GM23248 (cell line): ENCODE results near the gene NDUFS7. TPM values are rescaled to one million over a fixed set of nuclear protein-coding genes. Genes with fewer than 3 reads are reported as not detected.

Source experiments
- DNase-seq: peaks from one replicate; pipeline ENCODE4 v3.0.0-alpha.2; 2015
- H2AFZ ChIP-seq: fragments of 200-600 bp; sonication (generic); 2 replicates; pipeline ENCODE4 v1.6.1; 2016; ENCODE audit warnings: antibody characterized with exemption
- H3F3A ChIP-seq: fragments of 200-600 bp; sonication (generic); 2 replicates; pipeline ENCODE4 v1.6.1; 2016; ENCODE audit warnings: mild to moderate bottlenecking, antibody characterized with exemption, mixed run types; ENCODE audit not compliant: insufficient read depth
- H3K27ac ChIP-seq: fragments of 200-600 bp; sonication (generic); 2 replicates; pipeline ENCODE4 v1.5.1; 2016; ENCODE audit warnings: mild to moderate bottlenecking
- H3K27me3 ChIP-seq: fragments of 200-600 bp; sonication (generic); replicated peaks from 2 replicates; pipeline ENCODE4 v1.6.1; 2016; ENCODE audit warnings: mild to moderate bottlenecking; ENCODE audit not compliant: insufficient read depth
- H3K36me3 ChIP-seq: fragments of 200-600 bp; sonication (generic); 2 replicates; pipeline ENCODE4 v1.6.1; 2016; ENCODE audit warnings: low read depth, mild to moderate bottlenecking
- H3K4me1 ChIP-seq: fragments of 200-600 bp; sonication (generic); 2 replicates; pipeline ENCODE4 v1.6.1; 2016; ENCODE audit warnings: mild to moderate bottlenecking; ENCODE audit not compliant: insufficient read depth
- H3K4me2 ChIP-seq: fragments of 200-600 bp; sonication (generic); one replicate; pipeline ENCODE4 v1.6.1; 2016; ENCODE audit warnings: mild to moderate bottlenecking; ENCODE audit not compliant: unreplicated experiment
- H3K4me3 ChIP-seq: fragments of 200-600 bp; sonication (generic); 2 replicates; pipeline ENCODE4 v1.5.1; 2016; ENCODE audit warnings: mild to moderate bottlenecking
- H3K79me2 ChIP-seq: fragments of 200-600 bp; sonication (generic); 2 replicates; pipeline ENCODE4 v1.6.1; 2016; ENCODE audit warnings: mild to moderate bottlenecking; ENCODE audit not compliant: insufficient read depth
- H3K9ac ChIP-seq: fragments of 200-600 bp; sonication (generic); 2 replicates; pipeline ENCODE4 v1.6.1; 2016; ENCODE audit warnings: mild to moderate bottlenecking
- H3K9me2 ChIP-seq: fragments of 200-600 bp; sonication (generic); 2 replicates; pipeline ENCODE4 v1.6.1; 2016; ENCODE audit warnings: mixed run types, mild to moderate bottlenecking, moderate library complexity; ENCODE audit not compliant: insufficient read depth
- H3K9me3 ChIP-seq: fragments of 200-600 bp; sonication (generic); one replicate; pipeline ENCODE4 v1.6.1; 2017; ENCODE audit warnings: low read depth
- H4K20me1 ChIP-seq: fragments of 200-600 bp; sonication (generic); 2 replicates; pipeline ENCODE4 v1.6.0; 2016; ENCODE audit not compliant: insufficient read depth
- EZH2 ChIP-seq: fragments of 200-600 bp; sonication (generic); IDR thresholded peaks from 2 replicates; pipeline ENCODE4 v1.6.1; 2018; ENCODE audit warnings: antibody characterized with exemption, mild to moderate bottlenecking; ENCODE audit not compliant: insufficient read depth, poor library complexity, severe bottlenecking
- EZH2phosphoT487 ChIP-seq: fragments of 200-600 bp; sonication (generic); IDR thresholded peaks from 2 replicates; pipeline ENCODE4 v1.6.1; 2018; ENCODE audit warnings: antibody characterized with exemption, moderate library complexity, mild to moderate bottlenecking, low read depth; ENCODE audit not compliant: insufficient read depth
- WGBS, 2 experiments: methylation state at CpG; one replicate each; pipeline ENCODE4 v1.1.6; 2015 to 2017; ENCODE audit warnings: low lambda C conversion rate in 2 of 2, low coverage in 1 of 2; ENCODE audit errors: missing lambda C conversion rate in 2 of 2; 5-methylcytosine and 5-hydroxymethylcytosine counted together
- in situ Hi-C: fragments of 300-500 bp; cut with MboI; formaldehyde crosslinking; loops from 2 replicates; pipeline ENCODE4 v1.15.0; 2020
- polyA plus RNA-seq: library from polyadenylated mRNA; unstranded; fragments of >200 nt; fragmentation: Nextera tagmentation; extraction: Ambion mirVana; gene quantifications from 2 replicates; pipeline ENCODE4 v1.2.1, GENCODE V29; 2016
- total RNA-seq: library from RNA; depleted of rRNA; stranded (reverse); fragments of >200 nt; shearing (Covaris generic); gene quantifications from 2 replicates; pipeline ENCODE4 v1.2.3, GENCODE V29; 2014

Gene NDUFS7
- total and polyA plus RNA-seq, 2 experiments from 2014 or later: 67.1 to 173 TPM

DNA sequence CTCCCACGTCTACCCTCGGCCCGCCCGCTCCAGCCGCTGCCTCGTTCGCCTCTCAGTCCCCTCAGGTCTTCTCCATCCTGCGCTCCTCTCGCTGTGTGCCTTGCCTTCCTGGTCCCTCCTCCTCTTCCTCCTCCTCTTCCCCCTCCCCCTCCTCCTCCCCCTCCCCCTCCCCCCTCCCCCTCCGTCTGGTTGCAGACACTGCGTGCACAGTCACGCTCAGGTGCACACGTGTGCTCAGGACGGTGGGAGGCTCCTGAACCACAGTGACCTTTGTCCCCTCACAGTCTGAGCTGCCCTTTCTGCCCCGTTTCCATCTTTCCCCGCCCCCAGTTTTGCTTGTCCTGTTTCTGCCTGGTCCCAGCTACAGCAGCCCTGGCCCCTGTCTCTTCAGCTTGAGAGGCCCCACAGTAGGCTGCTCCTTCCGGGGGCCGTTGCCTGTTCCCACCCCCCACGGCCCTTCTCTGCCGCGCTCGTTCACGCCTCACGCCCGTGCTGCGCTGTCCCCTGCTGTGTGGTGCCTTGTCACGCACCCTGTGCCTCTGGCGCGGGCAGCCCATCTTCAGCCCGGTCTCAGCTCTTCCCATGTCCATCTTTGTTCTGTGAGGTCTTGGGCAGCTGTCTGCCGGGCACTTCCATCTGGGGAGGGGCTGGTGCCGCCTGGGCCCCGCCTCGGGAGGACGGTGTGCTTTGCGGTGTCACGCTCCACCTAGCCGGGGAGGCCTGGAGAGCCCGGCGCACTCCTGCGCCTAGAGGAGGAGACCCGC lies 40.7 kb downstream of the NDUFS7 start:
- H3F3A ChIP-seq: no peaks in the 10 kb centered on the region
- no peak overlapping the region for H3K4me3 ChIP-seq
- H2AFZ ChIP-seq: no peak overlapping the region
- in situ Hi-C loops: no loop called here
- H3K9me3 ChIP-seq: no peaks in the 10 kb centered on the region
- no peak for DNase-seq
- H3K36me3 ChIP-seq: peaks cover 20% of the 10 kb centered on the region; the same call in 1 of the 2 replicates
- H3K4me1 ChIP-seq: no peaks in the 10 kb centered on the region
- no peak overlapping the region for H3K9ac ChIP-seq
- 84 to 88% methylated on average over 27 to 42 of the region's 42 CpGs for WGBS, 2 experiments
- no peak overlapping the region for H3K27ac ChIP-seq
- TF ChIP-seq EZH2phosphoT487 (no peak), EZH2 (no peak)
- no peaks in the 10 kb centered on the region for H4K20me1 ChIP-seq
- H3K9me2 ChIP-seq: no peaks in the 10 kb centered on the region
- H3K4me2 ChIP-seq: no peak overlapping the region
- no peaks in the 10 kb centered on the region for H3K27me3 ChIP-seq
- H3K79me2 ChIP-seq: peaks cover 97% of the 10 kb centered on the region

- no peak overlapping the region for H3K4me2 ChIP-seq
- DNase-seq: no peak
- no peak overlapping the region for H3K27ac ChIP-seq
- TF ChIP-seq EZH2 (no peak), EZH2phosphoT487 (no peak)
- H4K20me1 ChIP-seq: no peaks in the 10 kb centered on the region
- H3K4me3 ChIP-seq: no peak overlapping the region
- peaks cover 20% of the 10 kb centered on the region; the same call in 1 of the 2 replicates for H3K36me3 ChIP-seq
- no peaks in the 10 kb centered on the region for H3K27me3 ChIP-seq
- no peak overlapping the region for H3K9ac ChIP-seq
- WGBS, 2 experiments: 88% methylated on average over 33 of the region's 33 CpGs
- H3K9me3 ChIP-seq: no peaks in the 10 kb centered on the region
- H2AFZ ChIP-seq: no peak overlapping the region
- H3K4me1 ChIP-seq: no peaks in the 10 kb centered on the region
- no peaks in the 10 kb centered on the region for H3K9me2 ChIP-seq
- peaks cover 94% of the 10 kb centered on the region for H3K79me2 ChIP-seq
- no peaks in the 10 kb centered on the region for H3F3A ChIP-seq
- in situ Hi-C loops: no loop called here
Measured at GRCh38 chr19:1425102-1425837, 41.6 kb downstream of the NDUFS7 start.

- H3K36me3 ChIP-seq: peaks cover 20% of the 10 kb centered on the region; the same call in 1 of the 2 replicates
- peaks cover 92% of the 10 kb centered on the region for H3K79me2 ChIP-seq
- 90 to 93% methylated on average over 12 to 13 of the region's 14 CpGs for WGBS, 2 experiments
Measured at GRCh38 chr19:1425902-1426301, 42.2 kb downstream of the NDUFS7 start.

DNA sequence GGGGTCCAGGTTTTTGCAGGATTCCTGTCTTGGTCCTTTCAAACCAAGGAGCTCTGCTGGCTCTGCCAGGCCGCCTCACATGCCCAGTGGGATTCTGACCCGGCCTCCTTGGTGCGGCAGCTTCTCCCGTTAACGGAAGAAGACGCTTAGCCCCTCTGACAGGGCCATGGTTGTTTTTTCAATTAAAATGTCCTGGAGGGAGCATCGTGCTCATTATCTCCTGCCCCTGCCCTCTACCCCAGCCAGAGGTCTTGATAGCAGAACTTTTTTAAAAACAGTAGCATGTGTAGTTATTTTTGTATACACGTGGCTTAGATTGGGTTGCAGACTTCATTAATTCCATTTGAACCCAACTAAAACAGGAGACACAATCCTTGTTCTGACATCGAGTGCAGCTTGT lies 43.0 kb downstream of the NDUFS7 start:
- WGBS, 2 experiments: 82 to 87% methylated on average over 9 of the region's 9 CpGs
- TF ChIP-seq EZH2phosphoT487 (no peak), EZH2 (no peak)
- H3K36me3 ChIP-seq: peaks cover 20% of the 10 kb centered on the region; the same call in 1 of the 2 replicates
- H3K9me2 ChIP-seq: no peaks in the 10 kb centered on the region
- H3K9me3 ChIP-seq: no peaks in the 10 kb centered on the region
- H3K27me3 ChIP-seq: no peaks in the 10 kb centered on the region
- H2AFZ ChIP-seq: no peak overlapping the region
- H3K4me3 ChIP-seq: no peak overlapping the region
- no peaks in the 10 kb centered on the region for H3F3A ChIP-seq
- H3K4me2 ChIP-seq: no peak overlapping the region
- no peak overlapping the region for H3K27ac ChIP-seq
- DNase-seq: no peak
- H4K20me1 ChIP-seq: no peaks in the 10 kb centered on the region
- peaks cover 89% of the 10 kb centered on the region for H3K79me2 ChIP-seq
- in situ Hi-C loops: no loop called here
- no peaks in the 10 kb centered on the region for H3K4me1 ChIP-seq
- H3K9ac ChIP-seq: no peak overlapping the region

More at GRCh38 chr19:1425902-1426301, 42.2 kb downstream of the NDUFS7 start:
- H3K9me3 ChIP-seq: no peaks in the 10 kb centered on the region
- no peaks in the 10 kb centered on the region for H3F3A ChIP-seq
- no peak overlapping the region for H3K4me3 ChIP-seq
- H3K9me2 ChIP-seq: no peaks in the 10 kb centered on the region
- no peak overlapping the region for H3K4me2 ChIP-seq
- in situ Hi-C loops: no loop called here
- H3K4me1 ChIP-seq: no peaks in the 10 kb centered on the region
- no peaks in the 10 kb centered on the region for H4K20me1 ChIP-seq
- H3K9ac ChIP-seq: no peak overlapping the region
- no peak for DNase-seq
- no peak for TF ChIP-seq EZH2phosphoT487
- no peak for TF ChIP-seq EZH2
- no peaks in the 10 kb centered on the region for H3K27me3 ChIP-seq
- H2AFZ ChIP-seq: no peak overlapping the region
- no peak overlapping the region for H3K27ac ChIP-seq
